Natural killer cell (primary cell): ENCODE measurements around the gene LCLAT1. TPM values are rescaled to one million over a fixed set of nuclear protein-coding genes. Genes with fewer than 3 reads are reported as not detected.
A peak's percentile ranks its signal among the peaks of the same experiment; 100 is the strongest.

Experiments used
- ATAC-seq, 3 donors: fragments of 150-1000 bp in 2 of 3; fragments of 200-7000 bp in 1 of 3; cut with Tn5 transposase; 1 replicate in 1 of 3; 2 replicates in 2 of 3; pipeline ENCODE4 v1.10.0; 2021; ENCODE audit warnings: mild to moderate bottlenecking in 2 of 3, moderate library complexity in 2 of 3
- DNase-seq, 2 donors: peaks; one replicate each; pipeline versions ENCODE4 v3.0.0 to v3.0.0-alpha.2; 2013 to 2021; ENCODE audit warnings: mixed read lengths in 1 of 2
- H3K27ac ChIP-seq: one replicate; pipeline ENCODE4 v1.5.1; 2013; ENCODE audit warnings: mild to moderate bottlenecking, low read length
- H3K27me3 ChIP-seq: one replicate; pipeline ENCODE4 v1.6.1; 2013; ENCODE audit warnings: low read length; ENCODE audit not compliant: control insufficient read depth, insufficient read depth
- H3K36me3 ChIP-seq: one replicate; pipeline ENCODE4 v1.6.1; 2013; ENCODE audit warnings: low read length; ENCODE audit not compliant: control insufficient read depth, insufficient read depth
- H3K4me1 ChIP-seq: one replicate; pipeline ENCODE4 v1.6.1; 2013; ENCODE audit warnings: low read length; ENCODE audit not compliant: control insufficient read depth, insufficient read depth
- H3K4me3 ChIP-seq: one replicate; pipeline ENCODE4 v1.5.1; 2013; ENCODE audit warnings: low read length
- H3K9me3 ChIP-seq: one replicate; pipeline ENCODE4 v1.6.1; 2013; ENCODE audit warnings: low read length; ENCODE audit not compliant: control insufficient read depth, insufficient read depth
- H3K27ac Mint-ChIP-seq, 2 donors: one replicate each; pipeline ENCODE4 v1.8.0; 2022; ENCODE audit warnings: mild to moderate bottlenecking in 2 of 2, mixed read lengths in 2 of 2, moderate library complexity in 1 of 2
- H3K27me3 Mint-ChIP-seq, 2 donors: one replicate each; pipeline ENCODE4 v1.8.0; 2022; ENCODE audit warnings: low read depth in 2 of 2, mixed read lengths in 2 of 2
- H3K36me3 Mint-ChIP-seq: one replicate; pipeline ENCODE4 v1.8.0; 2022; ENCODE audit warnings: mixed read lengths
- H3K4me1 Mint-ChIP-seq, 2 donors: one replicate each; pipeline ENCODE4 v1.8.0; 2022; ENCODE audit warnings: mixed read lengths in 2 of 2
- H3K4me3 Mint-ChIP-seq: one replicate; pipeline ENCODE4 v1.8.0; 2022; ENCODE audit warnings: mild to moderate bottlenecking, moderate library complexity, mixed read lengths
- H3K9me3 Mint-ChIP-seq, 2 donors: one replicate each; pipeline ENCODE4 v1.8.0; 2022; ENCODE audit warnings: mixed read lengths in 2 of 2
- CTCF ChIP-seq: fragments of 200-600 bp; IDR thresholded peaks from one replicate; pipeline ENCODE4 v1.8.0; 2022; ENCODE audit warnings: antibody characterized with exemption
- WGBS: methylation state at CpG from one replicate; pipeline ENCODE4 v1.1.7; 2013; ENCODE audit warnings: missing lambda C conversion rate; ENCODE audit not compliant: insufficient coverage; 5-methylcytosine and 5-hydroxymethylcytosine counted together
- intact Hi-C: fragments of 100-400 bp; cut with micrococcal nuclease; formaldehyde crosslinking; loops from one replicate; pipeline ENCODE4 v1.14.2; 2022
- total RNA-seq, 4 donors: library from RNA; stranded (reverse); fragments of 120-200 nt in 1 of 4; gene quantifications; one replicate each; pipeline versions ENCODE4 v1.2.3 to v1.2.4, GENCODE V29; 2013 to 2022

The LCLAT1 gene
- total RNA-seq, 3 donors from 2014 or later (not counting 1 experiment from before 2014, with no cell fraction given): 13.0 to 16.2 (median 14.2) TPM

GRCh38 chr2:30453498-30453897 is 6.5 kb downstream of the LCLAT1 start:
- no peak for ATAC-seq
- Histone ChIP-seq H3K27me3 (no peaks in the 10 kb centered on the region), H3K4me1 (peaks cover under 1% of the 10 kb centered on the region), H3K36me3 (no peaks in the 10 kb centered on the region), H3K27ac (no peak overlapping the region), H3K4me3 (no peak overlapping the region), H3K9me3 (no peaks in the 10 kb centered on the region)
- no peak for TF ChIP-seq CTCF
- no peaks in the 10 kb centered on the region for H3K27me3 Mint-ChIP-seq
- no peaks in the 10 kb centered on the region for H3K9me3 Mint-ChIP-seq
- peaks cover 20 to 25% of the 10 kb centered on the region in 2 donors for H3K4me1 Mint-ChIP-seq
- no peak overlapping the region for H3K4me3 Mint-ChIP-seq
- no peak overlapping the region for H3K27ac Mint-ChIP-seq
- intact Hi-C loops: no loop called here
- DNase-seq: no peak
- 68% methylated on average over 5 of the region's 5 CpGs for WGBS
- H3K36me3 Mint-ChIP-seq: no peaks in the 10 kb centered on the region

GRCh38 chr2:30454571-30454970 is 7.5 kb downstream of the LCLAT1 start:
- Histone ChIP-seq H3K27ac (no peak overlapping the region), H3K4me3 (no peak overlapping the region), H3K9me3 (no peaks in the 10 kb centered on the region), H3K27me3 (no peaks in the 10 kb centered on the region), H3K4me1 (no peaks in the 10 kb centered on the region), H3K36me3 (no peaks in the 10 kb centered on the region)
- Mint-ChIP-seq H3K4me3 (no peak overlapping the region), H3K27me3 (no peaks in the 10 kb centered on the region), H3K4me1 (peaks cover 20 to 27% of the 10 kb centered on the region in 2 donors), H3K9me3 (no peaks in the 10 kb centered on the region), H3K27ac (no peak overlapping the region), H3K36me3 (no peaks in the 10 kb centered on the region)
- DNase-seq (no peak), ATAC-seq (no peak)
- TF ChIP-seq CTCF: no peak
- 98% methylated on average over 4 of the region's 6 CpGs for WGBS
- intact Hi-C loops: no loop called here

- ATAC-seq (no peak), DNase-seq (no peak)
- no peaks in the 10 kb centered on the region for H3K9me3 Mint-ChIP-seq
- Histone ChIP-seq H3K4me3 (no peak overlapping the region), H3K9me3 (no peaks in the 10 kb centered on the region), H3K27me3 (no peaks in the 10 kb centered on the region), H3K36me3 (no peaks in the 10 kb centered on the region), H3K27ac (no peak overlapping the region), H3K4me1 (no peaks in the 10 kb centered on the region)
- H3K27me3 Mint-ChIP-seq: no peaks in the 10 kb centered on the region
- no peak overlapping the region for H3K27ac Mint-ChIP-seq
- intact Hi-C loops: no loop called here
- peaks cover 18 to 28% of the 10 kb centered on the region in 2 donors for H3K4me1 Mint-ChIP-seq
- H3K36me3 Mint-ChIP-seq: no peaks in the 10 kb centered on the region
- no peak overlapping the region for H3K4me3 Mint-ChIP-seq
- TF ChIP-seq CTCF: no peak
- WGBS: 83% methylated on average over 5 of the region's 7 CpGs
Measured at GRCh38 chr2:30455114-30455738, 8.2 kb downstream of the LCLAT1 start.

GRCh38 chr2:30456106-30456505 is 9.1 kb downstream of the LCLAT1 start:
- no peak overlapping the region for H3K4me3 Mint-ChIP-seq
- Histone ChIP-seq H3K4me3 (no peak overlapping the region), H3K9me3 (no peaks in the 10 kb centered on the region), H3K36me3 (no peaks in the 10 kb centered on the region), H3K27me3 (no peaks in the 10 kb centered on the region), H3K27ac (no peak overlapping the region), H3K4me1 (no peaks in the 10 kb centered on the region)
- 100% methylated on average over 2 of the region's 2 CpGs for WGBS
- peaks cover 10 to 27% of the 10 kb centered on the region in 2 donors for H3K4me1 Mint-ChIP-seq
- peak overlapping the region in 1 of 2 donors; percentile 11 for H3K27ac Mint-ChIP-seq
- intact Hi-C loops: no loop called here
- no peak for TF ChIP-seq CTCF
- ATAC-seq: no peak
- H3K27me3 Mint-ChIP-seq: no peaks in the 10 kb centered on the region
- no peaks in the 10 kb centered on the region for H3K36me3 Mint-ChIP-seq
- no peak for DNase-seq
- no peaks in the 10 kb centered on the region for H3K9me3 Mint-ChIP-seq
